Mucosa of gallbladder (tissue), 1 donor: Measurements from ENCODE around the gene ABCC8. TPM values are rescaled to one million over a fixed set of nuclear protein-coding genes. Genes with fewer than 3 reads are reported as not detected.

Experiments used
- DNase-seq: peaks from one replicate; pipeline ENCODE4 v3.0.0-alpha.2; 2020; ENCODE audit warnings: low spot score
- total RNA-seq: library from RNA; stranded (reverse); gene quantifications from one replicate; pipeline ENCODE4 v1.2.1, GENCODE V29; 2021
- donor health status: DM: no; HTN: no; CAD: no.

ABCC8 gene
- total RNA-seq, 1 donor from 2014 or later = 1.3 TPM

- no peak for DNase-seq
Measured at GRCh38 chr11:17472467-17472866, 4.2 kb downstream of the ABCC8 start.

GRCh38 chr11:17471501-17471900, 5.1 kb downstream of the ABCC8 start:
- no peak for DNase-seq

GRCh38 chr11:17469998-17470397, 6.6 kb downstream of the ABCC8 start:
- DNase-seq = no peak

GRCh38 chr11:17468122-17468521, 8.5 kb downstream of the ABCC8 start:
- DNase-seq = no peak

- no peak for DNase-seq
Measured at GRCh38 chr11:17463546-17464174, 13.0 kb downstream of the ABCC8 start.

GRCh38 chr11:17462940-17463339, 13.7 kb downstream of the ABCC8 start:
- DNase-seq = no peak

- no peak for DNase-seq
Measured at GRCh38 chr11:17460406-17460805, 16.2 kb downstream of the ABCC8 start.

- DNase-seq = no peak
Measured at GRCh38 chr11:17459236-17459896, 17.3 kb downstream of the ABCC8 start.

GRCh38 chr11:17458268-17458667, 18.4 kb downstream of the ABCC8 start:
- no peak for DNase-seq

GRCh38 chr11:17457396-17458173, 19.1 kb downstream of the ABCC8 start:
- DNase-seq = no peak

GRCh38 chr11:17452668-17453067, 24.0 kb downstream of the ABCC8 start:
- DNase-seq = no peak

- DNase-seq = no peak
Measured at GRCh38 chr11:17449158-17449557, 27.5 kb downstream of the ABCC8 start.

GRCh38 chr11:17446482-17446881, 30.2 kb downstream of the ABCC8 start:
- no peak for DNase-seq

- DNase-seq = no peak
Measured at GRCh38 chr11:17445240-17445795, 31.3 kb downstream of the ABCC8 start.

GRCh38 chr11:17443926-17444690, 32.5 kb downstream of the ABCC8 start:
- DNase-seq = no peak

- no peak for DNase-seq
Measured at GRCh38 chr11:17443423-17443822, 33.2 kb downstream of the ABCC8 start.

- DNase-seq = no peak
Measured at GRCh38 chr11:17443000-17443399, 33.6 kb downstream of the ABCC8 start.

- peak; percentile 19 for DNase-seq
Measured at GRCh38 chr11:17439316-17439782, 37.3 kb downstream of the ABCC8 start.

GRCh38 chr11:17437366-17437765, 39.3 kb downstream of the ABCC8 start:
- DNase-seq = no peak

GRCh38 chr11:17434108-17434507, 42.5 kb downstream of the ABCC8 start:
- DNase-seq = no peak

GRCh38 chr11:17432002-17432401, 44.6 kb downstream of the ABCC8 start:
- no peak for DNase-seq

- DNase-seq = no peak
Measured at GRCh38 chr11:17431139-17431538, 45.5 kb downstream of the ABCC8 start.
